ENCODE results near the gene MAGI3.

The MAGI3 gene

GRCh38 chr1:113734357-113735055, 344.2 kb downstream of the MAGI3 start:
- Histone ChIP-seq H2AFZ (ENCODE audit: low read length, unreplicated experiment) (no peak overlapping the region), H3K4me1 (ENCODE audit: control insufficient read depth, insufficient read depth, low read length, unreplicated experiment) (no peaks in the 10 kb centered on the region), H3K36me3 (ENCODE audit: insufficient read depth, low read length) (peaks cover 13% of the 10 kb centered on the region; the same call in 1 of the 2 replicates), H3K4me3 (ENCODE audit: low read depth, low read length) (no peak overlapping the region), H3K27me3 (ENCODE audit: insufficient read depth, low read length) (no peaks in the 10 kb centered on the region), H3K79me2 (ENCODE audit: control insufficient read depth, insufficient read depth, low read length, unreplicated experiment) (no peaks in the 10 kb centered on the region), H3K27ac (ENCODE audit: low read depth, low read length) (no peak overlapping the region)
